GM23338 (cell line): Measurements from ENCODE around the gene LDLRAD3. TPM values are rescaled to one million over a fixed set of nuclear protein-coding genes. Genes with fewer than 3 reads are reported as not detected.
A peak's percentile ranks its signal among the peaks of the same experiment; 100 is the strongest.

ENCODE experiments used
- ATAC-seq: fragments of 200-7000 bp; cut with Tn5 transposase; 3 replicates; pipeline ENCODE4 v1.9.1; 2020
- DNase-seq: peaks from one replicate; pipeline ENCODE4 v3.0.0-alpha.2; 2015; ENCODE audit warnings: low spot score
- H2AFZ ChIP-seq: fragments of 200-600 bp; sonication (generic); 2 replicates; pipeline ENCODE4 v1.8.0; 2016; ENCODE audit warnings: antibody characterized with exemption, mild to moderate bottlenecking, moderate library complexity
- H3F3A ChIP-seq: fragments of 200-600 bp; sonication (generic); replicated peaks from 2 replicates; pipeline ENCODE4 v1.8.0; 2017; ENCODE audit warnings: antibody characterized with exemption, mixed run types, low read depth
- H3K27ac ChIP-seq: fragments of 200-600 bp; sonication (generic); 2 replicates; pipeline ENCODE4 v1.6.1; 2016; ENCODE audit warnings: low read depth
- H3K27me3 ChIP-seq: fragments of 200-600 bp; sonication (generic); 2 replicates; pipeline ENCODE4 v1.8.0; 2016; ENCODE audit warnings: mild to moderate bottlenecking, mixed run types, moderate library complexity; ENCODE audit not compliant: insufficient read depth
- H3K36me3 ChIP-seq: fragments of 200-600 bp; sonication (generic); 2 replicates; pipeline ENCODE4 v1.8.0; 2016; ENCODE audit warnings: mild to moderate bottlenecking; ENCODE audit not compliant: insufficient read depth
- H3K4me1 ChIP-seq: fragments of 200-600 bp; sonication (generic); 2 replicates; pipeline ENCODE4 v1.8.0; 2016; ENCODE audit warnings: mild to moderate bottlenecking, moderate library complexity; ENCODE audit not compliant: insufficient read depth
- H3K4me2 ChIP-seq: fragments of 200-600 bp; sonication (generic); 2 replicates; pipeline ENCODE4 v1.7.1; 2017; ENCODE audit warnings: mixed run types
- H3K4me3 ChIP-seq: fragments of 200-600 bp; sonication (generic); 2 replicates; pipeline ENCODE4 v1.6.1; 2016; ENCODE audit warnings: mixed run types
- H3K79me2 ChIP-seq: fragments of 200-600 bp; sonication (generic); replicated peaks from 2 replicates; pipeline ENCODE4 v1.8.0; 2017; ENCODE audit warnings: mild to moderate bottlenecking; ENCODE audit not compliant: insufficient read depth
- H3K9me2 ChIP-seq: fragments of 200-600 bp; sonication (generic); 2 replicates; pipeline ENCODE4 v1.8.0; 2017; ENCODE audit not compliant: insufficient read depth
- H4K20me1 ChIP-seq: fragments of 200-600 bp; sonication (generic); replicated peaks from 2 replicates; pipeline ENCODE4 v1.8.0; 2017; ENCODE audit warnings: mild to moderate bottlenecking; ENCODE audit not compliant: insufficient read depth
- H3K27ac Mint-ChIP-seq: 2 replicates; pipeline ENCODE4 v1.8.0; 2020; ENCODE audit warnings: inconsistent platforms, mild to moderate bottlenecking, moderate library complexity, mixed read lengths
- H3K27me3 Mint-ChIP-seq: 3 replicates; pipeline ENCODE4 v1.8.0; 2022; ENCODE audit warnings: low read depth, mild to moderate bottlenecking, moderate library complexity, mixed read lengths, inconsistent platforms; ENCODE audit not compliant: insufficient read depth, poor library complexity
- H3K36me3 Mint-ChIP-seq: 3 replicates; pipeline ENCODE4 v1.8.0; 2021; ENCODE audit warnings: low read depth, mild to moderate bottlenecking, inconsistent platforms, moderate library complexity, mixed read lengths
- H3K4me1 Mint-ChIP-seq: 3 replicates; pipeline ENCODE4 v1.8.0; 2020; ENCODE audit warnings: mild to moderate bottlenecking, inconsistent platforms, mixed read lengths
- H3K4me3 Mint-ChIP-seq: 3 replicates; pipeline ENCODE4 v1.8.0; 2021; ENCODE audit warnings: moderate library complexity, mild to moderate bottlenecking, inconsistent platforms, mixed read lengths
- H3K9me3 Mint-ChIP-seq: 3 replicates; pipeline ENCODE4 v1.8.0; 2020; ENCODE audit warnings: moderate library complexity, mild to moderate bottlenecking, inconsistent platforms, mixed read lengths
- CREB1 ChIP-seq: fragments of 250-450 bp; sonication (Bioruptor Pico); IDR thresholded peaks from 2 replicates; pipeline ENCODE4 v1.5.0; 2020; ENCODE audit warnings: low read depth, mild to moderate bottlenecking, moderate library complexity
- EZH2 ChIP-seq: fragments of 200-600 bp; sonication (generic); IDR thresholded peaks from one replicate; pipeline ENCODE4 v1.8.0; 2017; ENCODE audit warnings: antibody characterized with exemption, mild to moderate bottlenecking, low read depth; ENCODE audit not compliant: unreplicated experiment
- EZH2phosphoT487 ChIP-seq: fragments of 200-600 bp; sonication (generic); IDR thresholded peaks from one replicate; pipeline ENCODE4 v1.8.1; 2018; ENCODE audit warnings: antibody characterized with exemption; ENCODE audit not compliant: unreplicated experiment
- JUNB ChIP-seq: IDR thresholded peaks from one replicate; pipeline ENCODE4 v1.6.1; 2016; ENCODE audit warnings: antibody characterized with exemption; ENCODE audit not compliant: unreplicated experiment
- NANOG ChIP-seq: IDR thresholded peaks from 2 replicates; pipeline ENCODE4 v1.6.1; 2016; ENCODE audit warnings: antibody characterized with exemption, borderline replicate concordance
- POLR2AphosphoS5 ChIP-seq: IDR thresholded peaks from 2 replicates; pipeline ENCODE4 v1.6.1; 2016; ENCODE audit warnings: antibody characterized with exemption, low read depth
- STAT1 ChIP-seq: IDR thresholded peaks from one replicate; pipeline ENCODE4 v1.6.1; 2016; ENCODE audit warnings: antibody characterized with exemption; ENCODE audit not compliant: unreplicated experiment
- ZNF114 ChIP-seq: fragments of 250-450 bp; sonication (Bioruptor Pico); IDR thresholded peaks from 2 replicates; pipeline ENCODE4 v1.5.0; 2020; ENCODE audit warnings: mild to moderate bottlenecking, moderate library complexity
- polyA plus RNA-seq: library from polyadenylated mRNA; unstranded; fragments of >200 nt; fragmentation: Nextera tagmentation; extraction: Ambion mirVana; gene quantifications from 2 replicates; pipeline ENCODE4 v1.2.1, GENCODE V29; 2016
- total RNA-seq: library from RNA; depleted of rRNA; stranded (reverse); fragments of >200 nt; shearing (Covaris generic); gene quantifications from 2 replicates; pipeline ENCODE4 v1.2.3, GENCODE V29; 2014
- TF ChIP-seq, protein P1 (sequence below): IDR thresholded peaks from one replicate; pipeline ENCODE4 v1.6.1; 2018; ENCODE audit warnings: antibody characterized with exemption; ENCODE audit not compliant: unreplicated experiment
- TF ChIP-seq, protein P2 (sequence below): IDR thresholded peaks from 2 replicates; pipeline ENCODE4 v1.6.1; 2016; ENCODE audit warnings: antibody characterized with exemption
- TF ChIP-seq, protein P3 (sequence below), 2 experiments: fragments of 200-600 bp in 1 of 2; sonication (generic) in 1 of 2; conservative IDR thresholded peaks; 2 replicates each; pipeline versions ENCODE4 v1.5.1 to v1.6.1; 2016 to 2017; ENCODE audit warnings: antibody characterized with exemption in 2 of 2, low read depth in 2 of 2, mild to moderate bottlenecking in 2 of 2, moderate library complexity in 1 of 2

Gene LDLRAD3
- total and polyA plus RNA-seq, 2 experiments from 2014 or later = 8.5 to 19.4 TPM

DNA sequence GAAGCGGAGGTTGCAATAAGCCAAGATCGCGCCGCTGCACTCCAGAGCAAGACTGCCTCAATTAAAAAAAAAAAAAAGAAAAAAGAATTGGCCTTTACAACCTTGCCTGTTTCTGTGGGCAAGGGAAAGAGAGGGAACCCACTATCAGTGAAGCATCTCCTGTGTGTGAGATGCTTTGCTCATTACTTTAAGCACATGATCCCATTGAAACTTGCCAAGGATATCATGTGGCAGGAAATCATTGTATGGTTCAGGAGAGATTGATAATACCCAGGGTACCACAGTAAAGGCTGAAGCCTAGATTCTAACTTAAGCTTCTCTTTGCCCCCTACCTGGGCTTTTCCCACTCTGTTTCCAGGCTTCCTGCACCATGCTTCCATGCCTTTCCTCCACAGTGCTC is 3.6 kb downstream of the LDLRAD3 start:
- Histone ChIP-seq H3K27me3 (peaks cover 25% of the 10 kb centered on the region), H3K4me2 (no peak overlapping the region), H3K4me3 (no peak overlapping the region), H3K9me2 (no peaks in the 10 kb centered on the region), H3K27ac (no peak overlapping the region), H4K20me1 (peaks cover 48% of the 10 kb centered on the region), H3K4me1 (peaks cover 55% of the 10 kb centered on the region), H3K79me2 (peaks cover 82% of the 10 kb centered on the region), H2AFZ (no peak overlapping the region), H3K36me3 (no peaks in the 10 kb centered on the region), H3F3A (no peaks in the 10 kb centered on the region)
- H3K4me1 Mint-ChIP-seq = peaks cover 52% of the 10 kb centered on the region
- TF ChIP-seq CREB1 (CRISPR knock-in tag) = no peak
- TF ChIP-seq, protein P1, sequence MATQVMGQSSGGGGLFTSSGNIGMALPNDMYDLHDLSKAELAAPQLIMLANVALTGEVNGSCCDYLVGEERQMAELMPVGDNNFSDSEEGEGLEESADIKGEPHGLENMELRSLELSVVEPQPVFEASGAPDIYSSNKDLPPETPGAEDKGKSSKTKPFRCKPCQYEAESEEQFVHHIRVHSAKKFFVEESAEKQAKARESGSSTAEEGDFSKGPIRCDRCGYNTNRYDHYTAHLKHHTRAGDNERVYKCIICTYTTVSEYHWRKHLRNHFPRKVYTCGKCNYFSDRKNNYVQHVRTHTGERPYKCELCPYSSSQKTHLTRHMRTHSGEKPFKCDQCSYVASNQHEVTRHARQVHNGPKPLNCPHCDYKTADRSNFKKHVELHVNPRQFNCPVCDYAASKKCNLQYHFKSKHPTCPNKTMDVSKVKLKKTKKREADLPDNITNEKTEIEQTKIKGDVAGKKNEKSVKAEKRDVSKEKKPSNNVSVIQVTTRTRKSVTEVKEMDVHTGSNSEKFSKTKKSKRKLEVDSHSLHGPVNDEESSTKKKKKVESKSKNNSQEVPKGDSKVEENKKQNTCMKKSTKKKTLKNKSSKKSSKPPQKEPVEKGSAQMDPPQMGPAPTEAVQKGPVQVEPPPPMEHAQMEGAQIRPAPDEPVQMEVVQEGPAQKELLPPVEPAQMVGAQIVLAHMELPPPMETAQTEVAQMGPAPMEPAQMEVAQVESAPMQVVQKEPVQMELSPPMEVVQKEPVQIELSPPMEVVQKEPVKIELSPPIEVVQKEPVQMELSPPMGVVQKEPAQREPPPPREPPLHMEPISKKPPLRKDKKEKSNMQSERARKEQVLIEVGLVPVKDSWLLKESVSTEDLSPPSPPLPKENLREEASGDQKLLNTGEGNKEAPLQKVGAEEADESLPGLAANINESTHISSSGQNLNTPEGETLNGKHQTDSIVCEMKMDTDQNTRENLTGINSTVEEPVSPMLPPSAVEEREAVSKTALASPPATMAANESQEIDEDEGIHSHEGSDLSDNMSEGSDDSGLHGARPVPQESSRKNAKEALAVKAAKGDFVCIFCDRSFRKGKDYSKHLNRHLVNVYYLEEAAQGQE = no peak
- TF ChIP-seq, protein P2, sequence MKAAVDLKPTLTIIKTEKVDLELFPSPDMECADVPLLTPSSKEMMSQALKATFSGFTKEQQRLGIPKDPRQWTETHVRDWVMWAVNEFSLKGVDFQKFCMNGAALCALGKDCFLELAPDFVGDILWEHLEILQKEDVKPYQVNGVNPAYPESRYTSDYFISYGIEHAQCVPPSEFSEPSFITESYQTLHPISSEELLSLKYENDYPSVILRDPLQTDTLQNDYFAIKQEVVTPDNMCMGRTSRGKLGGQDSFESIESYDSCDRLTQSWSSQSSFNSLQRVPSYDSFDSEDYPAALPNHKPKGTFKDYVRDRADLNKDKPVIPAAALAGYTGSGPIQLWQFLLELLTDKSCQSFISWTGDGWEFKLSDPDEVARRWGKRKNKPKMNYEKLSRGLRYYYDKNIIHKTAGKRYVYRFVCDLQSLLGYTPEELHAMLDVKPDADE = no peak
- TF ChIP-seq, protein P3, sequence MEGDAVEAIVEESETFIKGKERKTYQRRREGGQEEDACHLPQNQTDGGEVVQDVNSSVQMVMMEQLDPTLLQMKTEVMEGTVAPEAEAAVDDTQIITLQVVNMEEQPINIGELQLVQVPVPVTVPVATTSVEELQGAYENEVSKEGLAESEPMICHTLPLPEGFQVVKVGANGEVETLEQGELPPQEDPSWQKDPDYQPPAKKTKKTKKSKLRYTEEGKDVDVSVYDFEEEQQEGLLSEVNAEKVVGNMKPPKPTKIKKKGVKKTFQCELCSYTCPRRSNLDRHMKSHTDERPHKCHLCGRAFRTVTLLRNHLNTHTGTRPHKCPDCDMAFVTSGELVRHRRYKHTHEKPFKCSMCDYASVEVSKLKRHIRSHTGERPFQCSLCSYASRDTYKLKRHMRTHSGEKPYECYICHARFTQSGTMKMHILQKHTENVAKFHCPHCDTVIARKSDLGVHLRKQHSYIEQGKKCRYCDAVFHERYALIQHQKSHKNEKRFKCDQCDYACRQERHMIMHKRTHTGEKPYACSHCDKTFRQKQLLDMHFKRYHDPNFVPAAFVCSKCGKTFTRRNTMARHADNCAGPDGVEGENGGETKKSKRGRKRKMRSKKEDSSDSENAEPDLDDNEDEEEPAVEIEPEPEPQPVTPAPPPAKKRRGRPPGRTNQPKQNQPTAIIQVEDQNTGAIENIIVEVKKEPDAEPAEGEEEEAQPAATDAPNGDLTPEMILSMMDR (conservative IDR thresholded peaks at IDR 0.05; ENCODE audit: low read depth in 2 of 2) = no peak
- no peak for TF ChIP-seq EZH2phosphoT487
- no peak for TF ChIP-seq STAT1
- no peak for TF ChIP-seq JUNB
- no peak for TF ChIP-seq NANOG
- H3K4me3 Mint-ChIP-seq = no peak overlapping the region
- no peaks in the 10 kb centered on the region; the same call in 1 of the 3 replicates for H3K9me3 Mint-ChIP-seq
- H3K27me3 Mint-ChIP-seq = peaks cover 18% of the 10 kb centered on the region
- no peak for DNase-seq
- no peaks in the 10 kb centered on the region; the same call in 2 of the 3 replicates for H3K36me3 Mint-ChIP-seq
- no peak overlapping the region for H3K27ac Mint-ChIP-seq
- no peak for ATAC-seq

DNA sequence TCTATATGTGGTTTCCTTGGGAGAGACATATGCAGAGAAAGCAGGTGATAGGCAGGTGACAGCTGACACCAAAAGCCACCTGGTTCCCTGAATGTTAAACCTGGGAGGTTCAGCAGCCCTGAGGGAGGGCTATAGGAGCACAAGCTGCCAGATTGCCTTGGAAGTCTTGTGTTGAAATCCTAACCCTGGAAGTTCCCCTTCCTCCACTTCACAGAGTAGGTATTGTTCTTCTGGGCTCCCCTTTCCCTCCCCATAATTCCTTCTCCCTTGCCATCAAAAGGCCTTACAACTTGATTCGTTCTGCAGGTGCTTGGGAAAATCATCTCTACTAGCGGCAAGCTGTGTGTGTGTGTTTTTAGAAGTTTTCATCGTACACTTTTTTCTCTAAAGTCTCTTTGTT is 5.4 kb downstream of the LDLRAD3 start:
- Histone ChIP-seq H3K9me2 (no peaks in the 10 kb centered on the region), H3K27ac (no peak overlapping the region), H3F3A (no peaks in the 10 kb centered on the region), H4K20me1 (peaks cover 48% of the 10 kb centered on the region), H3K4me3 (no peak overlapping the region), H3K27me3 (peaks cover 19% of the 10 kb centered on the region), H3K79me2 (peaks cover 100% of the 10 kb centered on the region), H3K36me3 (no peaks in the 10 kb centered on the region), H3K4me2 (peak overlapping the region; percentile 26; the same call in 1 of the 2 replicates), H3K4me1 (peaks cover 46% of the 10 kb centered on the region), H2AFZ (no peak overlapping the region)
- Mint-ChIP-seq H3K9me3 (no peaks in the 10 kb centered on the region; the same call in 2 of the 3 replicates), H3K27me3 (peaks cover 11% of the 10 kb centered on the region), H3K36me3 (no peaks in the 10 kb centered on the region), H3K27ac (no peak overlapping the region), H3K4me1 (peaks cover 46% of the 10 kb centered on the region), H3K4me3 (no peak overlapping the region)
- no peak for ATAC-seq
- peak; percentile 22 for DNase-seq
- no peak for TF ChIP-seq STAT1
- TF ChIP-seq EZH2 = no peak
- TF ChIP-seq POLR2AphosphoS5 = no peak
- TF ChIP-seq, protein P2 = no peak
- TF ChIP-seq CREB1 (CRISPR knock-in tag) = no peak
- TF ChIP-seq ZNF114 (CRISPR knock-in tag) = no peak
- no peak for TF ChIP-seq JUNB
- TF ChIP-seq EZH2phosphoT487 = no peak
- TF ChIP-seq, protein P3 (conservative IDR thresholded peaks at IDR 0.05; ENCODE audit: low read depth in 2 of 2) = no peak
- TF ChIP-seq NANOG = no peak
